Activated T-helper 1 cell treated with anti-CD3 and anti-CD28 coated beads, Interleukin-12 subunit alpha, Interleukin-12 subunit beta, Interleukin-2, Interleukin-4 antibody, amounts not matched to agents 30 ng/mL and 10 ng/mL and 1 ng/mL, durations not matched to agents 14 hours and 24 hours and 36 hours (primary cell): Measurements from ENCODE around the gene PUM1. TPM values are rescaled to one million over a fixed set of nuclear protein-coding genes. Genes with fewer than 3 reads are reported as not detected.

Source experiments
- DNase-seq: peaks from one replicate; pipeline ENCODE4 v3.0.0; 2021; ENCODE audit warnings: low spot score
- H3K27ac Mint-ChIP-seq: one replicate; pipeline ENCODE4 v1.8.0; 2021; ENCODE audit warnings: mild to moderate bottlenecking, mixed read lengths
- H3K27me3 Mint-ChIP-seq: one replicate; pipeline ENCODE4 v1.8.0; 2022; ENCODE audit warnings: mild to moderate bottlenecking, moderate library complexity, mixed read lengths; ENCODE audit not compliant: insufficient read depth
- H3K36me3 Mint-ChIP-seq: one replicate; pipeline ENCODE4 v1.8.0; 2021; ENCODE audit warnings: low read depth, mixed read lengths
- H3K4me1 Mint-ChIP-seq: one replicate; pipeline ENCODE4 v1.8.0; 2021; ENCODE audit warnings: low read depth, mixed read lengths
- H3K4me3 Mint-ChIP-seq: one replicate; pipeline ENCODE4 v1.8.0; 2021; ENCODE audit warnings: mild to moderate bottlenecking, moderate library complexity, mixed read lengths
- H3K9me3 Mint-ChIP-seq: one replicate; pipeline ENCODE4 v1.8.0; 2021; ENCODE audit warnings: mixed read lengths
- intact Hi-C: fragments of 100-400 bp; cut with micrococcal nuclease; formaldehyde crosslinking; loops from one replicate; pipeline ENCODE4 v1.15.1; 2024
- total RNA-seq: library from RNA; stranded (reverse); gene quantifications from 2 replicates; pipeline ENCODE4 v1.2.3, GENCODE V29; 2022

The PUM1 gene
- total RNA-seq, 1 donor from 2014 or later = 130 TPM

- peaks cover 9% of the 10 kb centered on the region for H3K27me3 Mint-ChIP-seq
- H3K36me3 Mint-ChIP-seq = no peaks in the 10 kb centered on the region
- no peak for DNase-seq
- H3K9me3 Mint-ChIP-seq = no peaks in the 10 kb centered on the region
- no peaks in the 10 kb centered on the region for H3K4me1 Mint-ChIP-seq
- intact Hi-C loops = no loop called here
- no peak overlapping the region for H3K4me3 Mint-ChIP-seq
- H3K27ac Mint-ChIP-seq = peak overlapping the region; percentile 14
Observed at GRCh38 chr1:30895944-30896660, 169.4 kb downstream of the PUM1 start.

DNA sequence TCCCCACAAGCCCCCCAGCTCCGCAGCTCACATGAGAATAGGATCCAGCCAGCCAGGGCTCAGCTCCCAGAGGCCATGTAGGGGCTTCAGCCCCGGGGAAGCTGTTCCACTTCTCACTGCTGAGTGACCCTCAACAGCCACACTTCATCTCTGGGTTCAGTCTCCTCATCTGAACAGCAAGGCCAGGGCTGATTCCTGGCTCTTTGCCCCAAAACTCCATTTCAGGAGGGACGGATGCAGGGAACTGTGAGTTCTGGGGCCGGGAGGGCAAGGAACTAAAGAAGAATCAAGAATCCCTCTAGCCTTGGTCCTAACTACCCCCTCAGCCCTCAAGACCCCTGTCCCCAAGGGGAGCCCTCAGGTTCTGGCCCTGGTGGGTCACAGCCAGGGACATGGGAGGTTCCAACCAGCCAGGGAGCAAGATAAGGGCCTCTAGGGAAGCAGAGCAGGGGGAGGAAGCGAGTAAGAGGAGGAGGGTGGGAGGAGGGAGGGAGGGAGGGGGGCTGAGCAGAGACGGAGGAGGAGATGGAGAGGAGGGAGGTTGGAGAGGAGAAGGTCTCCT is 170.1 kb downstream of the PUM1 start:
- H3K4me1 Mint-ChIP-seq = no peaks in the 10 kb centered on the region
- intact Hi-C loops = no loop called here
- no peak overlapping the region for H3K27ac Mint-ChIP-seq
- no peaks in the 10 kb centered on the region for H3K9me3 Mint-ChIP-seq
- no peak for DNase-seq
- no peak overlapping the region for H3K4me3 Mint-ChIP-seq
- no peaks in the 10 kb centered on the region for H3K36me3 Mint-ChIP-seq
- peaks cover 9% of the 10 kb centered on the region for H3K27me3 Mint-ChIP-seq

DNA sequence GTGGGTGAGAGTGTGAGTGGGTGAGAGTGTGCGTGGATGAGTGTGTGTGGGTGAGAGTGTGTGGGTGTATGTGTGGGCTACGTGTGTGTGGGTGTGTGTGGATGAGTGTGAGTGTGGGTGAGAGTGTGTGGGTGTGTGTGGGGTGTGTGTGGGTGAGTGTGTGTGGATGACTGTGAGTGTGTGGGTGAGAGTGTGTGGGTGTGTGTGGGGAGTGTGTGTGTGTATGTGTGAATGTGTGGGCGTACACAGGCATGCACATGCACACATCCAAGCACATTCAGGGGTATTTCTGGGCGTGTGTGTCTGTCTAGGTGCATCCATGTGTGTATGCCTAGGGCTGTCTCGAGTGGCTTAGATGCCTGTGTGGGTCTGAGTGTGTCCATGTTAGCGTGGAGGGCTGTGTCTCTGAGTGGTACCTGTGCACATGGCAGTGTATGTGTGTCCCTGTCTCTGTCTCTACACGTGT is 171.0 kb downstream of the PUM1 start:
- no peak overlapping the region for H3K4me3 Mint-ChIP-seq
- peaks cover 9% of the 10 kb centered on the region for H3K27me3 Mint-ChIP-seq
- no peaks in the 10 kb centered on the region for H3K4me1 Mint-ChIP-seq
- peak overlapping the region; percentile 72 for H3K27ac Mint-ChIP-seq
- H3K9me3 Mint-ChIP-seq = no peaks in the 10 kb centered on the region
- no peaks in the 10 kb centered on the region for H3K36me3 Mint-ChIP-seq
- DNase-seq = no peak
- intact Hi-C loops = no loop called here

GRCh38 chr1:30893776-30894507 is 171.6 kb downstream of the PUM1 start:
- H3K27me3 Mint-ChIP-seq = peaks cover 9% of the 10 kb centered on the region
- DNase-seq = no peak
- intact Hi-C loops = no loop called here
- peak overlapping the region; percentile 72 for H3K27ac Mint-ChIP-seq
- H3K4me3 Mint-ChIP-seq = no peak overlapping the region
- H3K4me1 Mint-ChIP-seq = no peaks in the 10 kb centered on the region
- no peaks in the 10 kb centered on the region for H3K36me3 Mint-ChIP-seq
- no peaks in the 10 kb centered on the region for H3K9me3 Mint-ChIP-seq

DNA sequence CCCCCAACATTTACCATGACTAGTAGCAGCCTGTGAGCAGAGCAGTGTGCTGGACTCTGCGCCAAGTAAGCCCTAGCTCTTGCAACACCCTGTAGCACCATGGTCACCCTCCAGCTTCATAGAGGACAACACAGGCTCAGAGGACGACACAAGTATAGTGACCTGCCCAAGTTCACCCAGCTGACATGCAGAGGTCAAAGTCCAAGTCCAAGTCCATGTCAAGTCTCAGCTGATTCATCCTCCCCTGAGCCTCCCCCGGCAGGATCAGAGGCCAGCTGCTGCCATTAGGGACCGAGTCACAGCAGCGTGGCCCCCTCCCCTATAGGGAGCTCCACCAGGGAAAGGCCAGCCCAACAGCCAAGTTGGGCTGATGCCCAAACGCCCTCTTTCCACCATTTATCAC is 172.8 kb downstream of the PUM1 start:
- DNase-seq = no peak
- Mint-ChIP-seq H3K27ac (no peak overlapping the region), H3K4me1 (no peaks in the 10 kb centered on the region), H3K9me3 (no peaks in the 10 kb centered on the region), H3K27me3 (peaks cover 8% of the 10 kb centered on the region), H3K4me3 (no peak overlapping the region), H3K36me3 (no peaks in the 10 kb centered on the region)
- intact Hi-C loops = no loop called here

GRCh38 chr1:30891227-30891552 is 174.3 kb downstream of the PUM1 start:
- Mint-ChIP-seq H3K4me3 (no peak overlapping the region), H3K4me1 (no peaks in the 10 kb centered on the region), H3K27ac (no peak overlapping the region), H3K36me3 (no peaks in the 10 kb centered on the region), H3K9me3 (no peaks in the 10 kb centered on the region), H3K27me3 (peaks cover 4% of the 10 kb centered on the region)
- intact Hi-C loops = no loop called here
- DNase-seq = no peak

DNA sequence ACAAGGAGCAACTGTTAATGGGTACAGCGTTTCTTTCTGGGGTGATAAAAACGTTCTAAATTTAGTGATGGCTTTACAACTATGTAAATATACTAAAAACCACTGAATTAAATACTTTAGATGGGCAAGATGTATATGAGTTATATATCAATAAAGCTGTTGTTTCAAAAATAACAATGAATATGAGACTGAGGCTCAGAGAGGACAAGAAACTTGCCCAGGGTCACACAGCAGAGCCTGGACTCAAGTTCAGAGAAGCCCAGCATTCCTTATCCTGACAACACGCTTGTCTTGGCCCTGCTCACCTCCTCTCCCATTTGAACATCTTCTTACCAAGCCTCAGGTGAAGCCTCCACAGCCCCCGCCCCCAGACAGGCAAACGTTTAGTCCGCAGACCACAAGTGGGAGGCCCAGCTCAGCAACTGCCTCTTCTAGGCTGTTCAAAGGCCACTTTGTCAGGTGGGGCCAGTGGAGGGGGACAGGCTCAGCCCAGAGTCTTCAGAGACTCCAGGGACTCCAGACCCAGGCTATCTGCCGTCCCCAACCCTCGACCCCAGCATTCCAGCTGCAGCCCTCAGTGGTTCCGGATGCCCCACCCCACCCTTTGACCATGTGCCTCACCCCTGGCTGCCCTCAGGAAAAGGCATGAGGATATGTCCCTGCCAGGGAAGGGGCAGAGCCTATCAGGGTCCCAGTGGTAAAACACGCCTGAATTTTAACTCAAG is 174.9 kb downstream of the PUM1 start:
- Mint-ChIP-seq H3K36me3 (no peaks in the 10 kb centered on the region), H3K4me3 (no peak overlapping the region), H3K9me3 (no peaks in the 10 kb centered on the region), H3K27me3 (peaks cover 2% of the 10 kb centered on the region), H3K4me1 (no peaks in the 10 kb centered on the region), H3K27ac (no peak overlapping the region)
- intact Hi-C loops = no loop called here
- DNase-seq = no peak

DNA sequence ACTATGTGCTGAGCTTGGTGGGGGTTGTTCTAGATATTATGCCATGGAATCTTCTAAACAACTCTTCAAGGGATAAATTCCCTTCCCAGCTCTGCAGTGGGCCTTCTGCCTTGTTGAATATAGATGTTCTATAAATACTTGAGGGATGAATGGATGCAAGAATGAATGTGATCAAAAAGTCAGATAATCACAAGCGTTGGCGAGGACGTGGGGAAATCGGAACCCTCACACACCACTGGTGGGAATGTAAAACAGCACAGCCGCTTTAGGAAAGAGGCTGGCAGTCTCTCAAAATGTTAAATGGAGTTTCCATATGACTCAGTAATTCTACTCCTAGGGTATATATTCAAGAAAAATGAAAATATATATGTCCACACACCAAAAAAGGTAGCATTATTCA is 176.0 kb downstream of the PUM1 start:
- intact Hi-C loops = no loop called here
- H3K4me1 Mint-ChIP-seq = no peaks in the 10 kb centered on the region
- H3K9me3 Mint-ChIP-seq = no peaks in the 10 kb centered on the region
- H3K4me3 Mint-ChIP-seq = no peak overlapping the region
- peaks cover 2% of the 10 kb centered on the region for H3K27me3 Mint-ChIP-seq
- no peaks in the 10 kb centered on the region for H3K36me3 Mint-ChIP-seq
- no peak overlapping the region for H3K27ac Mint-ChIP-seq
- DNase-seq = no peak

DNA sequence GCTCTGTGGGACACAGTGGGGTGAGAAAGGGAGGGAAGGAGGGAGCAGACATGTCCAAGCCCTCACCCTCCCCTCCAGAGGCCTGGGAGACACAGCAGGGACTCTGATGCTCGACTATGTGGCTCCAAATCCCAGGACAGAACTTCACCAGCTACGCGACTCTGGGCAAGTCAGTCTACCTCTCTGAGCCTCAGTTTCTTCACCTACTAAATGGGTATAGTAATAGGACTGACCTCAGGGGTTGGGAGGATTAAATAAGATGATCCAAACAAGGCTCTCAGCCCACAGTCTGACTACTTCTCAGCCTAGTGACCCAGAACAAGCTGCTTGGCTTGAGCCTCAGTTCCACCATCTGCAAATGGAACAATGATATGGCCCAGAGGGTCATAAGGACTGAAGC is 176.5 kb downstream of the PUM1 start:
- no peaks in the 10 kb centered on the region for H3K36me3 Mint-ChIP-seq
- H3K4me3 Mint-ChIP-seq = no peak overlapping the region
- intact Hi-C loops = no loop called here
- H3K4me1 Mint-ChIP-seq = no peaks in the 10 kb centered on the region
- no peaks in the 10 kb centered on the region for H3K9me3 Mint-ChIP-seq
- no peak for DNase-seq
- no peak overlapping the region for H3K27ac Mint-ChIP-seq
- H3K27me3 Mint-ChIP-seq = peaks cover 2% of the 10 kb centered on the region

DNA sequence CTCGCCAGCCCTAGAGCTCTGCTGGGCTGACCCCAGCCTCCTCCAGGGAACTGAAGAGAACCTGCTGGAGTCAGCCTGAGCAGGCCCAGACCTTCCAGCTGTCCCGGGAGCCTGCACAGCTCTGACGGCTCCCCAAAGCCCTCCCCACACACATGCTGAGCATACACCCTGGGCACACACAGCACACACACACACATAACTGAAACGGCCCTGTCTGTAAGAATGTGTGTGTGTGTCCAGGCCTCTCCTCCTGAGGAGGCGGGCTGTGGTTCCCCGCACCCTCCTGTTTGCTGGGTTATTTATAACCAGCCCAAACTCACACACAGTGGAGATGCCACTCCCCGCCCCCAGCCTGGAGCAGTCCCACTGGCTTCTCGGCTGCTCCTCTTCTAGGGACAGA is 177.1 kb downstream of the PUM1 start:
- H3K27ac Mint-ChIP-seq = no peak overlapping the region
- H3K36me3 Mint-ChIP-seq = no peaks in the 10 kb centered on the region
- H3K4me3 Mint-ChIP-seq = no peak overlapping the region
- intact Hi-C loops = no loop called here
- no peak for DNase-seq
- H3K9me3 Mint-ChIP-seq = no peaks in the 10 kb centered on the region
- H3K27me3 Mint-ChIP-seq = peaks cover 2% of the 10 kb centered on the region
- H3K4me1 Mint-ChIP-seq = no peaks in the 10 kb centered on the region

GRCh38 chr1:30887485-30888315 is 177.8 kb downstream of the PUM1 start:
- Mint-ChIP-seq H3K36me3 (no peaks in the 10 kb centered on the region), H3K4me1 (no peaks in the 10 kb centered on the region), H3K27me3 (peaks cover 2% of the 10 kb centered on the region), H3K4me3 (no peak overlapping the region), H3K27ac (no peak overlapping the region), H3K9me3 (no peaks in the 10 kb centered on the region)
- intact Hi-C loops = no loop called here
- DNase-seq = no peak

DNA sequence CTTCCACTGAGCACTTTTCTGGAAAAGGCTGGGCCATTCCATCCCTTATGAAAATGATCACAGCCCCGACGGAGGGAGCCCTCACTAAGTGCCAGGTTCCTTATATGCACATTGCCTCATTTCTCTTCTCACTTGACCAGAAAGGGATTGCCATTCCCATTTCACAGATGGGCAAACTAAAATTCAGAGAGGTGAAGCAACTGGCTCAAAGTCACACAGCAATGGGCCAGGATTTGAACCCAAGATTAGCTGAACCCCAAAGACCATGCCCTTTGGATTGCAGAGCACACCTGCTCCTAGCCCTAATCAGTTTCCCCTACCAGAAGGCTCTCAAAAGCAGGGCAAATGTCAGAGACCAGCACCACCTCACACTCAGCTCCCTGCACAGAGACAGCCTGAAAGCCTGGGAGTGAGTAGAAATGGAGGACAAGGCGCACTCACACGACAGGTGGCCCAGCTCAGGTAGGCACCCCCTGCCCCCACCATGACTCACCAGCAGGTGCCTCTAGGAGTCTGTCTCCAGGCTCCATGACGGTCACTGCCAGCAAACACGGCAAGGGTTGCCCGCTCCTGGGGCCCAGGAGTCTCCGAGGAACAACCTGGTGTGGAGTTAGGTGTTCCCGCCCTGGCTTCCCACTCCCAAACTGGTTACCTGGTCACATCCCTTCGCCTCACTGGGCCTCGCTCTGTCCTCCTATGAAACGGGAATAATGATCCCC is 178.6 kb downstream of the PUM1 start:
- H3K9me3 Mint-ChIP-seq = no peaks in the 10 kb centered on the region

More for the DNA sequence above, 178.6 kb downstream of the PUM1 start:
- no peak for DNase-seq
- Mint-ChIP-seq H3K36me3 (no peaks in the 10 kb centered on the region), H3K4me1 (no peaks in the 10 kb centered on the region), H3K4me3 (no peak overlapping the region), H3K27me3 (peaks cover 3% of the 10 kb centered on the region), H3K27ac (no peak overlapping the region)
- intact Hi-C loops = no loop called here
